Activated T-helper 2 cell treated with anti-CD3 and anti-CD28 coated beads, Interferon-gamma antibody, Interleukin-2, Interleukin-4, amounts not matched to agents 10 μg/mL and 5 μg/mL and 100 μg/mL, durations not matched to agents 14 hours and 24 hours and 36 hours (primary cell): Measurements from ENCODE around the gene DNAJC5. TPM values are rescaled to one million over a fixed set of nuclear protein-coding genes. Genes with fewer than 3 reads are reported as not detected.

Experiments used
- DNase-seq: peaks from one replicate; pipeline ENCODE4 v3.0.0; 2021; ENCODE audit warnings: low spot score
- H3K27ac Mint-ChIP-seq: one replicate; pipeline ENCODE4 v1.8.0; 2021; ENCODE audit warnings: mixed read lengths
- H3K27me3 Mint-ChIP-seq: one replicate; pipeline ENCODE4 v1.8.0; 2021; ENCODE audit warnings: low read depth, mixed read lengths
- H3K36me3 Mint-ChIP-seq: one replicate; pipeline ENCODE4 v1.8.0; 2021; ENCODE audit warnings: low read depth, mixed read lengths
- H3K4me1 Mint-ChIP-seq: one replicate; pipeline ENCODE4 v1.8.0; 2021; ENCODE audit warnings: low read depth, mixed read lengths
- H3K4me3 Mint-ChIP-seq: one replicate; pipeline ENCODE4 v1.8.0; 2021; ENCODE audit warnings: low read depth, mild to moderate bottlenecking, moderate library complexity, mixed read lengths
- H3K9me3 Mint-ChIP-seq: one replicate; pipeline ENCODE4 v1.8.0; 2021; ENCODE audit warnings: mixed read lengths
- intact Hi-C: fragments of 100-400 bp; cut with micrococcal nuclease; formaldehyde crosslinking; loops from one replicate; pipeline ENCODE4 v1.15.1; 2023
- total RNA-seq: library from RNA; stranded (reverse); gene quantifications from 2 replicates; pipeline ENCODE4 v1.2.3, GENCODE V29; 2022

DNAJC5 gene
- total RNA-seq, 1 donor from 2014 or later = 38.1 TPM

DNA sequence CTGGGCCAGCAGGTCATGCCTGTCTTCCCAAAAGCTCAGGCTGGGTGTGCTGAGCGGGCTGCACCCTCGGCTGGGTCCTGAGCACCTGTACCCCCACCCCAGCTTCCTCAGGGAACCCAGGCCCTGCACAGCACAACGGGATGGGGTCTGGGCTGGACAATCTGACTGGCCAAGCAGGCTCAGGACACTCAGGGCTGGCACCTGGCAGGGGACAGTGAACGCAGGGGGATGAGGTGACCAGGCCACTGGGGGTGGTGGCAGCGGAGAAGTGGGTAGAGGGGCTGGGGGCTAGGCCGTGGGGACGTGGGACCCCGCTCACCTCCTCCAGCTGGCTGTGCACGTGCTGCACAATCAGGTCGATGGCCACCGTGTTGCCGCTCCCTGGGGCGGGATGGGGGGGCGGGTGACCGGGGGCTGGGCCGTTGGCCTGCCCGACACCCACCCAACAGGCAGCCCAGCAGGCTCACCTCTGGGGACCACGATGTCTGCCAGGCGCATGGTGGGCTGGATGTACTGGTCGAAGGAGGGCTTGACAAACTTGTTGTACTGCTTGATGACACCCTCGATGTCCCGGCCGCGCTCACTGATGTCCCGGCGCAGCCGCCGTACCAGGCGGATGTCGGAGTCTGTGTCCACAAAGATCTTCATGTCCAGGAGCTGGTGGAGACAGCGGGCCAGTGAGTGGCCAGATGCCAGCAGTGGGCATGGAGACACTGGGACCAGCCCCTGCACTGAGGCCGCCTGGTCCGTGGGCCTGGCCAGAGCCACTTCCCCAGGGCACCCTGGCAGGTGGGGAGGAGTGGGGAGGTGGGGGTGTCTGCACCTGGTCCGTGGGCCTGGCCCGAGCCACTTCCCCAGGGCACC, 49.4 kb downstream of the DNAJC5 start:
- peaks cover 20% of the 10 kb centered on the region for H3K36me3 Mint-ChIP-seq
- no peak overlapping the region for H3K4me3 Mint-ChIP-seq
- DNase-seq = no peak
- intact Hi-C loops = no loop called here
- no peaks in the 10 kb centered on the region for H3K9me3 Mint-ChIP-seq
- H3K27ac Mint-ChIP-seq = no peak overlapping the region
- H3K27me3 Mint-ChIP-seq = no peaks in the 10 kb centered on the region
- peaks cover 28% of the 10 kb centered on the region for H3K4me1 Mint-ChIP-seq

DNA sequence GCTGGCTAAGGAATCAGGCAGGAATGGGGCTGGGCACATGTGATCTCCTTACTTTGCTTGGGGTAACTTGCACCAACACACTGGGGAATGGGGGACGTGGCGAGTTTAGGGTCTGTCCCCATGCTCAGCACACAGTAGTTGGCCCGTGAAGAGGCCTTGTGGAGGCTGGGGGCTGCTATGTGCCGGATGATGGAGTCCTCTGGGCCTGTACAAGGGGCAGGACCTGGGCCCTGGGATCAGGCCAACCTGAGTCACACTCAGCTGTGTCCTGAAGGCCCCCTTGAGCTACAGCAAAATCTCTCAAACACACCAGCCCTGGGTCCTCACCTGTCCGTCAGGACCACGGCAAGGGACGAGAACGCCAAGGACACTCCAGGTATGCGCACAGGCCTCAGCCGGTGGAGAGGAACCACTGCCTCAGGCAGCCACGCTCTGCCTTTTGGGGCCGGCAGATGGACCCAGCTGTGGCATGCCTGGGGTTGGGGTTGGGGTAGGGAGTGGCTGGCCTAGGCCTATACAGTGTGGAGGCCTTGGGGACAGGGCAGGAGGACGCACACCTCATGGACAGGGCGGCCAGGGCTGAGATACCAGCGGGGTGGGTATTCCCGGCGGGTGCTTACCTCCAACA, 50.2 kb downstream of the DNAJC5 start:
- intact Hi-C loops = no loop called here
- Mint-ChIP-seq H3K4me3 (no peak overlapping the region), H3K4me1 (peaks cover 31% of the 10 kb centered on the region), H3K27me3 (no peaks in the 10 kb centered on the region), H3K9me3 (no peaks in the 10 kb centered on the region), H3K36me3 (peaks cover 20% of the 10 kb centered on the region), H3K27ac (no peak overlapping the region)
- DNase-seq = no peak

DNA sequence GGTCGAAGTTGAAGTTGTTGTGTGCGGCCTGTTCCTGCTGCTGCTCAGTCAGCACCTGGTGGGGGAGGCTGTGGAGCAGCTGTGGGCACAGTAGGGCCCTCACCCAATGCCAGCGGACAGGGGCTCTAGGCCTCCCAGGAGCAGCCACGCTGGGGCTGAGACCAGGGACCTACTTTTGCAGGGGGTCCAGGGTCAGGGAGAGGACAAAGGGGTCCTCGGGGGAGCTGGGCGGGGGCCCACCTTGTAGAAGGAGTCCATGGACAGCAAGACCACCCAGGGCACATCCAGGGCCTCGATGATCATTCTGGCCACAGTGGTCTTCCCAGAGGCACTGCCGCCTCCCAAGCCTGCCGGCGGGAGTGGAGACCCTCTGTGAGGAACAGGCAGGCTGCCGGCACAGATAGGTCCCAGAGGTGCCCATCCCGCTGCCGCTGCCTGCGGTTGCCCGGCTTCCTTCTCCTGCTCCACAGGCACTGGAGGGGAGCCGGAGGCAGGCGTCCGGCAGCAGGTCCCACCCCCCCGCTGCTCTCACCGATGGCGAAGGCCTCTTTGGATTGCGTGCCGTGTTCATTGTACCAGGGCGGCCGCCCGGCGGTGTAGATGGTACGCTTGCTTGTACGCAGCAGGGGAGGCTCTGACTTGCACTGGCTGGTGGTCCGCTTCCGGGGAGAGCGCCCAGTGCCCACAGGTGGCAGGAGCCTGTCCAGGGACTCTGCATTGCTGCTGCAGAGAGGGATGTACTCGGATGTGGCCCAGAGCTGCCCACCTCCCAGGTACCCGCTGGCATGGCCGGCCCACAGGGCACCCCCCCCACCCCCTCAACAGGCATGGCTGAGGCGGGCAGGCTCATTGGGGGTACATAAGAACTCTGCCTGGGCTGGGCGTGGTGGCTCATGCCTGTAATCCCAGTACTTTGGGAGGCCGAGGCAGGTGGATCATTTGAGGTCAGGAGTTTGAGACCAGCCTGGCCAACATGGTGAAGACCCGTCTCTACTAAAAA, 51.3 kb downstream of the DNAJC5 start:
- Mint-ChIP-seq H3K27me3 (no peaks in the 10 kb centered on the region), H3K9me3 (no peaks in the 10 kb centered on the region), H3K27ac (no peak overlapping the region), H3K4me3 (no peak overlapping the region), H3K4me1 (peaks cover 29% of the 10 kb centered on the region), H3K36me3 (peaks cover 18% of the 10 kb centered on the region)
- intact Hi-C loops = no loop called here
- no peak for DNase-seq

DNA sequence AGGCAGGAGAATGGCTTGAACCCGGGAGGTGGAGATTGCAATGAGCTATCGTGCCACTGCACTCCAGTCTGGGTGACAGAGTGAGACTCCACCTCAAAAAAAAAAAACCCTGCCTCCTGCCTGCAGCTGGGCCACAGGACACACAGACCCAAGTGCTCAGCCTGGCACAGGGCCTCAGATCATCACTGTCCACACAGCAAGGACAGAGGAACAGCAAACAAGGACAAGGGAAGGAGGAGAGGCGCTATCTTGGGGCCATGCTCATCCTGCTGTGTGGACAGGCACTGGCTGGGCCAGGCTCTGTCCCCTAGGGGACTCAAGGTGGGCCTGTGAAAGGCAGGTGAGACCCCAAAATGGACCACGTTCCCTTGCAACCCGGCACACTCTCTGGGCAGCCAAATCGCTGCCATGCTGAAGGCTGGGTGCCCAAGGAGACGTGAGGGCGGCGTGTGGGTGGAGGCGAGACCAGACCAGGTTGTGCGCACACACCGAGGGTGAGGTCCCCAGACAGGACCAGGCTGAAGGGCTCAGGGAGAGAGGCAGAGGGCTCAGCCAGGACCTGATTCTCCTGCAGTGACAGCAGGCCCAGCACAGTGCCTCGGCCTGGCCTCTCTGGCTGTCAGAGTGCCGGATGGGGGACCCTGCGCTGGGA, 52.2 kb downstream of the DNAJC5 start:
- Mint-ChIP-seq H3K36me3 (peaks cover 14% of the 10 kb centered on the region), H3K4me3 (peak overlapping the region; percentile 37), H3K27ac (peak overlapping the region; percentile 78), H3K9me3 (no peaks in the 10 kb centered on the region), H3K27me3 (no peaks in the 10 kb centered on the region), H3K4me1 (peaks cover 28% of the 10 kb centered on the region)
- DNase-seq = no peak
- intact Hi-C loops = no loop called here

DNA sequence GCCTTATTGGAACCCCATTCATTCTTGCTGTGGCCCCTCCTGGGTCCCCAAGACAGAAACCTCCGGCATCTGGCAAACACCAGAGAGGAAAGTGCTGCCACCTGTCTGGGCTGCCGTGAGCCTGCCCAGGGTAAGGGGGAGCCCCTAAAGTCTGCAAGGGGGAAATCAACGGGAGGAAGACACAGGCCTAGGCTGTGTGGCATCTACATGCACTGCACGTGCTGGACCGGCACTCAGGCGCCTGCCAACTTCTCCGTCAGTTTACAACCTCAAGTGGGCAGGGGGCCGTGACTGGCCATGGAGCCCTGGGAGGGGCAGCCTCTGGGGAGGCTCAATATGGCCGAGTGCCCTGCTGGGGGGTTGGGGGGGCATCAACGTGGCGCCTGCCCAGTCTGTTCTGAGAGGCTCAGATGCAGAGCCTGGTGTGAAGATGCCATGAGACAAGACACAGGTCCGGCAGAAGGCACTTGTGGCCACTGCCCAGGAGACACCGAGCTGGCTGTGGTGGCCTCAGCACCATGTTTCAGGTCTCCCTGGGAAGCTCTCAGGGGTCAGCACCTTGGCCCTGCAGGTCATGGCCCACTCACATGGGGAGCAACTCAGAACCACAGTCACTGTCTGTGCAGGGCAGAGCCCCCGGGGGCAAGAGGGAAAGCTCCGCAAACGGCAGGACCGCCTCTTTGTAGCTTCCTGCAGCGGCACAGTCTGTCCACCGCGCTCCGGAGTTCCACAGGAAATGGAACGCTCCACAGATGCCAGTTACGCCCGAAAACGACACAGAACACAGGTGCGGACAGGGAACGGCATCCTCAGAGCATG, 52.9 kb downstream of the DNAJC5 start:
- Mint-ChIP-seq H3K9me3 (no peaks in the 10 kb centered on the region), H3K27me3 (no peaks in the 10 kb centered on the region), H3K36me3 (peaks cover 11% of the 10 kb centered on the region), H3K4me1 (peaks cover 24% of the 10 kb centered on the region), H3K27ac (peak overlapping the region; percentile 75), H3K4me3 (peak overlapping the region; percentile 65)
- intact Hi-C loops = no loop called here
- no peak for DNase-seq

DNA sequence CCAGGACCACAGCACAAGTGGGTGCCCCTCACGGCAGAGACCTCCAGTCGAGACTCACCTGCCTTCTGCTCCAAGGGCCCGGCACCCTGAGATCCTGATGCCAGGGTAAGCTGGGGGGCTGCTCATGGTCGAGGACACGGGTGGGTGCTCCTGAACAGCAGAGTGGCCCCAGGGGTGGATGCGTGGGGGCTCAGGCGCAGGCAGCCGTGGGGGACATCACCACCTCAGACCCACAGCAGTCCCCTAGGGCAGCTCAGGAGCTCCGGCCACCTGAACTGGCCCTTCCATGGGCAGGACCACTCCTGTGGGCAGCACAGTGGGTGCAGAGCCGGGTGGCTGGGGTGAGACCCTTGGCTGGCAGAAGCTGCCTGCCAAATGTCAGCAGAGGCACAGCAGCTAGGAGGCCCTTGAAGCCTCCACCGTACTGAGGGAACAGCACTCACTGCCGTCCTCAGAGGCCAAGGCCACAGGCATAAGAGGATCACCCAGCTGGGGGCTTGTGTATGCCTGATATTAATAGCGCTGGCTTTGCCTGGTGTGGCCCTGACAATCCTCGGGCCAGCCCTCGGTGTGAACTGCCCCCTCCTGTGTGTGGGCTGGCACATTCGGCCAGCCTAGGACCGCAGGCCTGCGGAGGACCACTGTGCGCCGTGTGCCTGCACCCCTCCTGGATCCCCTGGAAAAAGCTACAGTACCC, 55.9 kb downstream of the DNAJC5 start:
- peaks cover 37% of the 10 kb centered on the region for H3K4me1 Mint-ChIP-seq
- H3K27me3 Mint-ChIP-seq = no peaks in the 10 kb centered on the region
- DNase-seq = no peak
- H3K4me3 Mint-ChIP-seq = no peak overlapping the region
- no peaks in the 10 kb centered on the region for H3K9me3 Mint-ChIP-seq
- H3K27ac Mint-ChIP-seq = no peak overlapping the region
- H3K36me3 Mint-ChIP-seq = peaks cover 12% of the 10 kb centered on the region
- intact Hi-C loops = no loop called here

DNA sequence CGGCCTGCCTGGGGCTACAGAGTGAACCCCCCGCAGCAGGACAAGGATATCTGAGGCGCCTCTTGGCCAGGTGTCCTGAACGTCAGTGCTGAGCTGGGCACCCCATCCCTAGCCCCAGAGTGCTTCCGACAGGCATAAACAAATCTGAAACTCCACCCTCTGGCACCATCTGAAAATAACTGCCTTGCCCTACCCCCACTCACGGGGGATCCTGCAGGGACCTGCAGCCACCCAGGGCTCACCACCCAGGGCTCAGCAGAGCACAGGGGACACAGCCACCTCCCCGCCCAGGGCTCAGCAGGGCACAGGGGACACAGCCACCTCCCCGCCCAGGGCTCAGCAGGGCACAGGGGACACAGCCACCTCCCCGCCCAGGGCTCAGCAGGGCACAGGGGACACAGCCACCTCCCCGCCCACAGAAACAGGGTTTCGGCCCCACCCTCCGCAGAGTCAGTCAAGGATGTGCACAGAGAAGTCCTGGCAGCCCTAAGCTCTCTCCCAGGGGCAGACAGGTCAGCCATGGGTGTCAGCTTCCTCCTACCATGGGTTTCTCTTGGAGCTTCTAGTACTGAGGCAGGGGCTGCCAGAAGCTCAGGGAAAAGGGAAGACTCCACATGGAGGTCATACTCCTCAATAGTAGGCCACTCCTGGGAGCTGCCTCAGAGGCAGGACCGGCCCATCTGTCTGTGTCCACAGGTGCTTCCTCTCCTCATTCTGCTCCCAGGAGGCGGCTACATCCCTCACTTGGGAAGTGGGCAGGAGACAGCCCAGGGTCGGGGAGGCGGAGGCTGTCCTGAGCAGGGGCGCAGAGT, 56.7 kb downstream of the DNAJC5 start:
- Mint-ChIP-seq H3K4me3 (no peak overlapping the region), H3K27ac (no peak overlapping the region), H3K9me3 (no peaks in the 10 kb centered on the region), H3K4me1 (peaks cover 37% of the 10 kb centered on the region), H3K27me3 (no peaks in the 10 kb centered on the region), H3K36me3 (peaks cover 12% of the 10 kb centered on the region)
- DNase-seq = no peak
- intact Hi-C loops = no loop called here

DNA sequence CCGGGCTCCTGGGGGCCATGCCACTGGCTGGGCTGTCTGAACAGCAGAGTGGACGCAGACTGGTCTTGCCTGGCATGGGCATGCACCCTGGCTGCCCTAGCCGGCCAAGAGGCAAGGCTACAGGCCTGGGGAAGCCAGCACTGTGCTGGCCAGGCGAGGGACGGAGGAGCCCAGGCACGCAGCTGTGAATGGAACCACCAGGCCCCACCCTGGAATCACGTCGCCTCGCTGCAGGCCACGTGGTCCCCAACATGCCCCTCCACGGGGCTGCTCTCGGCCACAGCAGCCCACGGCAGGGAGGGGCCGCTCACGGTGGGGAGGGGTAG, 57.2 kb downstream of the DNAJC5 start:
- no peaks in the 10 kb centered on the region for H3K27me3 Mint-ChIP-seq
- no peak overlapping the region for H3K27ac Mint-ChIP-seq
- DNase-seq = no peak
- intact Hi-C loops = no loop called here
- H3K4me1 Mint-ChIP-seq = peaks cover 34% of the 10 kb centered on the region
- peaks cover 12% of the 10 kb centered on the region for H3K36me3 Mint-ChIP-seq
- H3K9me3 Mint-ChIP-seq = no peaks in the 10 kb centered on the region
- no peak overlapping the region for H3K4me3 Mint-ChIP-seq

DNA sequence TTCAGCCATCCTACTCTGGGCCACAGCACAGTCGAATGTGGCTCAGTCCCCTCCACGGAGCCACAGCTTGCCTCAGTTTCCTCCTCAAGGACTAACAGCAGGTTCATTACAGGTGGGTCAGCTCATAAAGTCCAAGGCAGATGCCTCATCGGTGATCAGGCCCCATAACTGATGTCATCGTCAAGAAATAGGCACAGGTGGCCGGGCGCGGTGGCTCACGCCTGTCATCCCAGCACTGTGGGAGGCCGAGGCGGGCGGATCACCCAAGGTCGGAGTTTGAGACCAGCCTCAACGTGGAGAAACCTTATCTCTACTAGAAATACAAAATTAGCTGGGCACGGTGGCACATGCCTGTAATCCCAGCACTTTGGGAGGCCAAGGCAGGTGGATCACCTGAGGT, 57.8 kb downstream of the DNAJC5 start:
- H3K36me3 Mint-ChIP-seq = peaks cover 12% of the 10 kb centered on the region
- no peak overlapping the region for H3K27ac Mint-ChIP-seq
- peaks cover 33% of the 10 kb centered on the region for H3K4me1 Mint-ChIP-seq
- no peak overlapping the region for H3K4me3 Mint-ChIP-seq
- H3K9me3 Mint-ChIP-seq = no peaks in the 10 kb centered on the region
- no peaks in the 10 kb centered on the region for H3K27me3 Mint-ChIP-seq
- intact Hi-C loops = no loop called here
- no peak for DNase-seq

DNA sequence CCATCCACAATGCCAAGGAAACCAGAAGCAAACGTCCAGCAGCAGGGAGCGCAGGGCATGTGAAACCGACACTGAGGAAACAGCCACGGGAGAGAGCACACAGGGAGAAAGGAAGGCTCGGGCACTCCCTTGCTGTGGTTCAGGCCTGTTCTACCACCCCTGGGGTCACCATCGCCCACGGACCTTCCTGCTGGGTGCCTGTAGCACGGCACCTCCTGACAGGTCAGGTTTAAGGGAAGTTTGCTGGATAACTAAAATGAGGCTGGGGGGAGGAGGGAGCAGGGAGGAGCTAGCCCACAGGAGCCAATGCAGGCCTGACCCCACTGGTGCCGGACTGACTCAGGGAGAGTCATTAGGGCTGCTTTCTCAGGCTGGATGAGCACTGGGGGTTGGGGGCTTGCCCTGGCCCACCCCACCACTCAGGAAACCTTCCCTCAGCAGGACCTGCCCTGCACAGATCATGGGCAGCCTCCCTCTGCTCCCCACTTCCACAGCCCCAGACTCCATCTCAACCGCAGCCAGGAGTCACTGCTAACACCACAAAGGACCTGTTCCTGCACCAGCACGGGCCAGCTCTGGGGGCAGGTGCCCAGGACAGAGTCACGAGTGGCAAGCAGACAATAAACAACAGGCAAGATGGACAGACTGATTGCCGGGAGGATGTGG, 59.0 kb downstream of the DNAJC5 start:
- peaks cover 29% of the 10 kb centered on the region for H3K4me1 Mint-ChIP-seq

More for the DNA sequence above, 59.0 kb downstream of the DNAJC5 start:
- peak overlapping the region; percentile 73 for H3K4me3 Mint-ChIP-seq
- no peaks in the 10 kb centered on the region for H3K9me3 Mint-ChIP-seq
- peak overlapping the region; percentile 38 for H3K27ac Mint-ChIP-seq
- intact Hi-C loops = no loop called here
- no peak for DNase-seq
- H3K36me3 Mint-ChIP-seq = peaks cover 12% of the 10 kb centered on the region
- no peaks in the 10 kb centered on the region for H3K27me3 Mint-ChIP-seq
